HL-60/S4 treated with phorbol 12-myristate 13-acetate at 8.2 ng/mL for 4 days and 3 days (cell line): ENCODE measurements around the gene ZSWIM6.

Experiments used
- in situ Hi-C: fragments of 300-500 bp; cut with MboI; formaldehyde crosslinking; loops from 2 replicates; pipeline ENCODE4 v1.15.0; 2022; ENCODE audit warnings: low sequenced_read_pairs

The ZSWIM6 gene

GRCh38 chr5:61306531-61307131, 25.4 kb upstream of the ZSWIM6 start:
- in situ Hi-C loops: no loop called here

GRCh38 chr5:61307191-61307590, 24.9 kb upstream of the ZSWIM6 start:
- in situ Hi-C loops: no loop called here

- in situ Hi-C loops: no loop called here
These were observed 24.4 kb upstream of the ZSWIM6 start for GRCh38 chr5:61307611-61308010.

GRCh38 chr5:61308712-61309111, 23.3 kb upstream of the ZSWIM6 start:
- in situ Hi-C loops: no loop called here

- in situ Hi-C loops: no loop called here
These were observed 22.9 kb upstream of the ZSWIM6 start for GRCh38 chr5:61309115-61309514.

GRCh38 chr5:61311056-61311610, 20.9 kb upstream of the ZSWIM6 start:
- in situ Hi-C loops: no loop called here

GRCh38 chr5:61311836-61312808, 19.9 kb upstream of the ZSWIM6 start:
- in situ Hi-C loops: no loop called here

GRCh38 chr5:61313960-61314681, 17.9 kb upstream of the ZSWIM6 start:
- in situ Hi-C loops: no loop called here

GRCh38 chr5:61318376-61318775, 13.7 kb upstream of the ZSWIM6 start:
- in situ Hi-C loops: no loop called here

GRCh38 chr5:61319388-61320146, 12.5 kb upstream of the ZSWIM6 start:
- in situ Hi-C loops: no loop called here

GRCh38 chr5:61320860-61321259, 11.2 kb upstream of the ZSWIM6 start:
- in situ Hi-C loops: no loop called here

GRCh38 chr5:61321669-61322068, 10.4 kb upstream of the ZSWIM6 start:
- in situ Hi-C loops: no loop called here

GRCh38 chr5:61322738-61323725, 9.0 kb upstream of the ZSWIM6 start:
- in situ Hi-C loops: no loop called here

- in situ Hi-C loops: no loop called here
These were observed 4.0 kb upstream of the ZSWIM6 start for GRCh38 chr5:61327760-61328753.

- in situ Hi-C loops: no loop called here
These were observed 3.1 kb upstream of the ZSWIM6 start for GRCh38 chr5:61328791-61329549.

GRCh38 chr5:61329550-61330128, 2.4 kb upstream of the ZSWIM6 start:
- in situ Hi-C loops: no loop called here

- in situ Hi-C loops: no loop called here
These were observed 1.7 kb upstream of the ZSWIM6 start for GRCh38 chr5:61330341-61330844.
